Measurements from ENCODE around the gene NXNL1.

GRCh38 chr19:17420475-17420924, 40.2 kb downstream of the NXNL1 start:
- TF ChIP-seq NR2C2 (CRISPR knock-in tag; IDR thresholded peaks at IDR 0.05) = no peak
- no peak for TF ChIP-seq NFYB (CRISPR knock-in tag; conservative IDR thresholded peaks at IDR 0.05; ENCODE audit: low read depth)
